OCI-LY7 (cell line): ENCODE results near the gene ENG.

Experiments used
- EZH2phosphoT487 ChIP-seq: fragments of 200-600 bp; sonication (generic); IDR thresholded peaks from 2 replicates; pipeline ENCODE4 v1.6.1; 2018; ENCODE audit warnings: low read depth, borderline replicate concordance, mild to moderate bottlenecking, mixed run types, antibody characterized with exemption, low read length, moderate library complexity, mixed read lengths
- TF ChIP-seq, protein P1 (sequence below): fragments of 200-600 bp; sonication (generic); conservative IDR thresholded peaks from 2 replicates; pipeline ENCODE4 v1.5.1; 2014; ENCODE audit warnings: mild to moderate bottlenecking, antibody characterized with exemption, low read length, moderate library complexity, mixed read lengths

DNA sequence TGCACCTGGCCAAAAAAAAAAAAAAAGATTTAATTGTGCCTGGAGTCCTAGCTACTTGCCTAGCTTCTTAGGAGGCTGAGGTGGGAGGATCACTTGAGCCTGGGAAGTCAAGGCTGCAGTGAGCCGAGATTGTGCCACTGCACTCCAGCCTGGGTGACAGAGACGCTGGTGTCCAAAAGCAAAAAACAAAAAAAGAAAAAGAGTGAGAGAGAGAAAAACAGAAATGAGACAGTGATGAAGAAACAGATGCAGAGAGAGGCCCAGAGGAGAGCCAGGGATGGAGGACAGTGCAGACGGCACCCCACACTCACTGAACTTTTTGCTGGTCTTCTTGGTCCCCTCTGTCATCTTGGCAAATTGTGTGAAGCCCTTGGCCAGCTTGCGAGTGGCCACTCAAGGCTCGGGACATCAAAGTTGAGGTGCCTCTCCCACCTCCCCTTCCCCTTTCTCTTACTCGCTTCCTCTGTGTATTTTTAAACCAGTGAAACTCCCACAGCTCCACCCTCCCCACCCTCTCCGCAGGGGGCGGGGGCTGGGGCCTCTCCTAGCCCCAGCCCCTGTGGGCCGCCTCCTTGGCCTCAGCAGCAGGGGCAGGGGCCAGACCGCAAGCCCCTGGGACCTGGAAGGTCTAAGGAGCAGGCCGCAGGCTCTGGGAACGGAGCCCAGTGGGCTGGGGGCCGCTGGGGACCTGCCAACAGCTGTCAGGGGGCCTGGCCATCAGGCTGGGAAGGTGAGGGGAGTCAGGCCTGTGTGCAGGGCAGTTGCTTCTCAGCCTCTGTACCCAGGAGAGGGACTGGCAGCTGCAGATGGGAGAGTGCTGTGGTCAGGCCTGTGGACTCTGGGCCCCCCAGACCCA, 76.0 kb downstream of the ENG start, which contains the start of gene SH2D3C:
- TF ChIP-seq, protein P1, sequence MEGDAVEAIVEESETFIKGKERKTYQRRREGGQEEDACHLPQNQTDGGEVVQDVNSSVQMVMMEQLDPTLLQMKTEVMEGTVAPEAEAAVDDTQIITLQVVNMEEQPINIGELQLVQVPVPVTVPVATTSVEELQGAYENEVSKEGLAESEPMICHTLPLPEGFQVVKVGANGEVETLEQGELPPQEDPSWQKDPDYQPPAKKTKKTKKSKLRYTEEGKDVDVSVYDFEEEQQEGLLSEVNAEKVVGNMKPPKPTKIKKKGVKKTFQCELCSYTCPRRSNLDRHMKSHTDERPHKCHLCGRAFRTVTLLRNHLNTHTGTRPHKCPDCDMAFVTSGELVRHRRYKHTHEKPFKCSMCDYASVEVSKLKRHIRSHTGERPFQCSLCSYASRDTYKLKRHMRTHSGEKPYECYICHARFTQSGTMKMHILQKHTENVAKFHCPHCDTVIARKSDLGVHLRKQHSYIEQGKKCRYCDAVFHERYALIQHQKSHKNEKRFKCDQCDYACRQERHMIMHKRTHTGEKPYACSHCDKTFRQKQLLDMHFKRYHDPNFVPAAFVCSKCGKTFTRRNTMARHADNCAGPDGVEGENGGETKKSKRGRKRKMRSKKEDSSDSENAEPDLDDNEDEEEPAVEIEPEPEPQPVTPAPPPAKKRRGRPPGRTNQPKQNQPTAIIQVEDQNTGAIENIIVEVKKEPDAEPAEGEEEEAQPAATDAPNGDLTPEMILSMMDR, result no peak
- no peak for TF ChIP-seq EZH2phosphoT487
